Prostate gland (tissue), 2 donors: Measurements from ENCODE around the gene SMIM17. TPM values are rescaled to one million over a fixed set of nuclear protein-coding genes. Genes with fewer than 3 reads are reported as not detected.

ENCODE experiments used
- DNase-seq: peaks from one replicate; pipeline ENCODE4 v3.0.0-alpha.2; 2019; ENCODE audit warnings: low spot score
- H3K27ac ChIP-seq, 2 donors: fragments of 200-600 bp; sonication (generic); 2 replicates each; pipeline ENCODE4 v1.5.1; 2017 to 2019
- H3K27me3 ChIP-seq: fragments of 200-600 bp; sonication (generic); replicated peaks from 2 replicates; pipeline ENCODE4 v1.5.1; 2019; ENCODE audit not compliant: insufficient read depth
- H3K36me3 ChIP-seq, 2 donors: fragments of 200-600 bp; sonication (generic); 1 replicate in 1 of 2; 2 replicates in 1 of 2; pipeline versions ENCODE4 v1.5.1 to v1.8.1; 2017 to 2019
- H3K4me1 ChIP-seq: fragments of 200-600 bp; sonication (generic); replicated peaks from 2 replicates; pipeline ENCODE4 v1.5.1; 2019
- H3K4me3 ChIP-seq, 2 donors: fragments of 200-600 bp; sonication (generic); 2 replicates each; pipeline ENCODE4 v1.5.1; 2017 to 2019
- H3K9me3 ChIP-seq: fragments of 200-600 bp; sonication (generic); 2 replicates; pipeline ENCODE4 v1.5.1; 2017
- POLR2A ChIP-seq: fragments of 450-650 bp; IDR thresholded peaks from one replicate; pipeline ENCODE4 v1.6.1; 2016; ENCODE audit warnings: antibody characterized with exemption, mild to moderate bottlenecking
- POLR2AphosphoS5 ChIP-seq: sonication (generic); formaldehyde crosslinking; IDR thresholded peaks from one replicate; pipeline ENCODE4 v1.6.1; 2017; ENCODE audit warnings: antibody characterized with exemption
- WGBS: methylation state at CpG from one replicate; pipeline ENCODE4 v1.1.5; 2018; 5-methylcytosine and 5-hydroxymethylcytosine counted together
- intact Hi-C: fragments of 100-400 bp; cut with DNase I; formaldehyde crosslinking; loops from one replicate; pipeline ENCODE4 v1.14.2; 2022
- total RNA-seq, 2 donors: library from RNA; depleted of rRNA; stranded (reverse); fragments of >200 nt; gene quantifications; one replicate each; pipeline ENCODE4 v1.1.0, GENCODE V29; 2016
- TF ChIP-seq, protein P1 (sequence below), 4 experiments: fragments of 200-600 bp in 2 of 4; fragments of 450-650 bp in 2 of 4; sonication (generic) in 2 of 4; IDR thresholded peaks; 1 replicate in 3 of 4; 2 replicates in 1 of 4; pipeline ENCODE4 v1.5.1; 2016 to 2019; ENCODE audit warnings: antibody characterized with exemption in 4 of 4, mild to moderate bottlenecking in 2 of 4, moderate library complexity in 2 of 4

The SMIM17 gene
- total RNA-seq, 2 donors from 2014 or later, result not detected

DNA sequence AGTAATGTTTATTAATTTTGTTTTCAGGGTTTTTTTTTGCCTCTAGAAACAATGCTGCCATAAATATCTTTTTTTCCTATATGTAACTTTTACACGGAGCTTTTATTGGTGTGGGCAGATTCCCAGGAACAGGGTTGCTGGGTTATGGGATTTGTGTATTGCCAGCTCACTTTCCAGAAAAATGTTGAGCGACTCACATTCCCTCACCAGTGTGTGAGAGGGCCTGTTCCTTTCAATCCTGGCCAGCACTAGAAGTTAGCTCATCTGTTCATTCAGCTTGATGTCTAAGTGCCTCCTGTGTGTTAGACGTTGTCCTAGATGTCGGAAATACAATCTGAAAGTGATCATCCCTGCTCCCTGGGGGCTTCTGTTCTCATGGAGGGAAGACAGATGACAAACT lies 45.3 kb upstream of the SMIM17 start:
- Histone ChIP-seq H3K36me3 (no peaks in the 10 kb centered on the region), H3K4me1 (no peaks in the 10 kb centered on the region), H3K4me3 (no peak overlapping the region), H3K9me3 (no peaks in the 10 kb centered on the region), H3K27me3 (no peaks in the 10 kb centered on the region), H3K27ac (no peak overlapping the region)
- 90% methylated on average over 4 of the region's 4 CpGs for WGBS
- TF ChIP-seq POLR2AphosphoS5 (no peak), POLR2A (no peak)
- TF ChIP-seq, protein P1, sequence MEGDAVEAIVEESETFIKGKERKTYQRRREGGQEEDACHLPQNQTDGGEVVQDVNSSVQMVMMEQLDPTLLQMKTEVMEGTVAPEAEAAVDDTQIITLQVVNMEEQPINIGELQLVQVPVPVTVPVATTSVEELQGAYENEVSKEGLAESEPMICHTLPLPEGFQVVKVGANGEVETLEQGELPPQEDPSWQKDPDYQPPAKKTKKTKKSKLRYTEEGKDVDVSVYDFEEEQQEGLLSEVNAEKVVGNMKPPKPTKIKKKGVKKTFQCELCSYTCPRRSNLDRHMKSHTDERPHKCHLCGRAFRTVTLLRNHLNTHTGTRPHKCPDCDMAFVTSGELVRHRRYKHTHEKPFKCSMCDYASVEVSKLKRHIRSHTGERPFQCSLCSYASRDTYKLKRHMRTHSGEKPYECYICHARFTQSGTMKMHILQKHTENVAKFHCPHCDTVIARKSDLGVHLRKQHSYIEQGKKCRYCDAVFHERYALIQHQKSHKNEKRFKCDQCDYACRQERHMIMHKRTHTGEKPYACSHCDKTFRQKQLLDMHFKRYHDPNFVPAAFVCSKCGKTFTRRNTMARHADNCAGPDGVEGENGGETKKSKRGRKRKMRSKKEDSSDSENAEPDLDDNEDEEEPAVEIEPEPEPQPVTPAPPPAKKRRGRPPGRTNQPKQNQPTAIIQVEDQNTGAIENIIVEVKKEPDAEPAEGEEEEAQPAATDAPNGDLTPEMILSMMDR (IDR thresholded peaks at IDR 0.05), result no peak
- intact Hi-C loops, result no loop called here
- DNase-seq, result no peak

DNA sequence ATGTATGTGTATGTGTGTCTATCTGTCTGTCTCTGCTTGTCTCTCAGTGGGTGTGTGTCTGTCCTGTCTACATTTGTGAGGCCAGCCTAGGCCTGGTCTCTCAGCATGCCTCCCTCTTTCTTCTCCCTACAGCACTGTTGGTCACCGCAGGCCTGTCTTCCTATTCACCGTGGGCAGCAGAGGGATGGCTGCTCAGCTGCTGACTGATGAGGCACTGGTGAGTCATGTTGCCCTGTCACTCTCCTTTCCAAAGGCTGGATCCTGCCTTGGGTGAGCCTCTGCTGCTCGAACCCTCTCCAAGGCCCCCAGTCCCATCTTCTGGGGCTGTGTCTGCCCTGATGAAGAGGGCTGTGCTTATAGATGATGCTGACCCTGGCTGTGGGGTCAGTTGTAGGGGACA lies 41.6 kb upstream of the SMIM17 start:
- TF ChIP-seq POLR2A (no peak), POLR2AphosphoS5 (no peak)
- TF ChIP-seq, protein P1 (IDR thresholded peaks at IDR 0.05), result no peak
- Histone ChIP-seq H3K4me1 (no peaks in the 10 kb centered on the region), H3K9me3 (no peaks in the 10 kb centered on the region), H3K4me3 (no peak overlapping the region), H3K36me3 (no peaks in the 10 kb centered on the region), H3K27me3 (no peaks in the 10 kb centered on the region), H3K27ac (no peak overlapping the region)
- DNase-seq, result no peak
- WGBS, result 95% methylated on average over 3 of the region's 3 CpGs
- intact Hi-C loops, result no loop called here

DNA sequence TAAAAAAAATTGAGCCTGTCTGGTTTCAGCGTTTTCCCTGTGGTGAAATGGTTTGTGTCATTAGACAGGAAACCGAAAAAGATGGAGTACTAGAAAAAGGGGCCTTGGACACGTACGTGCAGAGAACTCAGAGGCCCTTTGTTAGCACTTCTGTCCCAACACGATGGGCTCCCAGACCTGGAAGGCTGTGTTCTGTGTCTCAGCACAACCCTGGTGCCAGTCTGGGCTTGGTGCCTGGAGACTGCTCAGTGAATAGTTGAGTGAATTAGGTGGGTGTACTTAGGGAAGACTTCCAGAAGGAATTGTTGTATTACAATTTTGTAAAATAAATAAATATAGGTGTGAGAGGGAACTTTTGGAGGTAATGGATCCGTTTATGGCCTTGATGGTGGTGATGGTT lies 39.1 kb upstream of the SMIM17 start:
- H3K9me3 ChIP-seq, result no peaks in the 10 kb centered on the region
- TF ChIP-seq POLR2A, result no peak
- TF ChIP-seq, protein P1 (IDR thresholded peaks at IDR 0.05), result no peak
- TF ChIP-seq POLR2AphosphoS5, result no peak

DNA sequence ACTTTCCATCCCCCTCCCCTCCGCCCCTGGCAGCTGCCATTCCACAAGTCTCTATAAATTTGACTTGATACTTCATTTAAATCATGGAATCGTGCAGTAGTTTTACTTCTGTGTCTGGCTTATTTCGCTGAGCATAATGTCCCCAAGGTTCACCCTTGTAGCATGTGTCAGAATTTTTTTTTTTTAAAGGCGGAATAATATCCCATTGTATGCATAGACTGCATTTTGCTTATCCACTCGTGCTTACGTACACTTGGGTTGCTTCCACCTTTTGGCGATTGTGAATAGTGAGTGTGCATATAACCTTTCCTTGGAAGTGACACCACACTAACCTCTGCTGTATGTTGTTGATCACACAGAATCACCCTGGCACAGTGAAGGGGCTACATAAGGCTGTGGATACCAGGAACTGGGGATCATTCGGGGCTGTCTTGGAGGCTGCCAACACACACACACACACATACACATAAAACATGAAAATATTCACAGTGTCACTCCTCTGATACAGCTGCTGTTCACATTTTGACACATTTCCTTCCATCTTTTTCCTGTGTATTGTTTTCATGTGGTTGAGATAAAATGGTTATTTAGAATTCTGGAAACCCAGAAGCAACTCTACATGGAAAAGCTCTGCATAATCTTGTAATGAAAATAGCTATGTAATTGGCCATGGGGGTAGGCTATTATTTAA lies 34.5 kb upstream of the SMIM17 start:
- H3K27me3 ChIP-seq, result no peaks in the 10 kb centered on the region
- no peaks in the 10 kb centered on the region for H3K4me1 ChIP-seq
- H3K36me3 ChIP-seq, result no peaks in the 10 kb centered on the region
- no peaks in the 10 kb centered on the region for H3K9me3 ChIP-seq
- 82% methylated on average over 8 of the region's 8 CpGs for WGBS
- intact Hi-C loops, result no loop called here
- no peak overlapping the region for H3K27ac ChIP-seq
- DNase-seq, result no peak
- H3K4me3 ChIP-seq, result no peak overlapping the region
- TF ChIP-seq, protein P1 (IDR thresholded peaks at IDR 0.05), result no peak
- TF ChIP-seq POLR2AphosphoS5, result no peak
- TF ChIP-seq POLR2A, result no peak

More for the DNA sequence above, 39.1 kb upstream of the SMIM17 start:
- DNase-seq, result no peak
- 83% methylated on average over 6 of the region's 6 CpGs for WGBS
- H3K27me3 ChIP-seq, result no peaks in the 10 kb centered on the region
- intact Hi-C loops, result no loop called here
- no peaks in the 10 kb centered on the region for H3K36me3 ChIP-seq
- H3K27ac ChIP-seq, result no peak overlapping the region
- H3K4me3 ChIP-seq, result no peak overlapping the region
- no peaks in the 10 kb centered on the region for H3K4me1 ChIP-seq

DNA sequence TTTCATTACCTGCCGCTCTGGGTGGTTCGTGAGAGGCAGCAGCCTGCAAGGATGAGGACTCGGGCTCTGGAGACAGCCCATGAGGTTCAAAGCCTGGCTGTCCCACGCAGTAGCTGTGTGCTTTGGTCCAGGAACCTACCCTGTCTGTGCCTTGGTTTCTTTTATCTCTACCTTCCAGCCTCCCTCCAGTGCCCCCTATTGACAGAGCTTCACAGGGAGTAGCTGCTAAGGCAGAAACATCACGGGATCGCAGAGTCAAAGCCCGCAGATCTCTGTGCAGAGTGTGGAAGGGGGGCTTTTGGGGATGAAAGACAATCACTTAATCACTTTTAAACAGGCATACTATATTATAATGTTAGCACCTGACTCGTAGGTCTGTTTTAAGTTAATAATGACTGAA lies 31.7 kb upstream of the SMIM17 start:
- 72% methylated on average over 8 of the region's 8 CpGs for WGBS
- DNase-seq, result no peak
- no peaks in the 10 kb centered on the region for H3K4me1 ChIP-seq
- H3K36me3 ChIP-seq, result no peaks in the 10 kb centered on the region
- no peaks in the 10 kb centered on the region for H3K9me3 ChIP-seq
- H3K4me3 ChIP-seq, result no peak overlapping the region
- H3K27me3 ChIP-seq, result no peaks in the 10 kb centered on the region
- H3K27ac ChIP-seq, result no peak overlapping the region
- TF ChIP-seq POLR2A (no peak), POLR2AphosphoS5 (no peak)
- TF ChIP-seq, protein P1 (IDR thresholded peaks at IDR 0.05), result no peak
- intact Hi-C loops, result no loop called here
